GM21367 (cell line): ENCODE results near the gene PIRT.
"Not testable (repeated sequence)": the region's sequence is repeated elsewhere in the genome, so short reads cannot be mapped to it uniquely, and the experiment has no call there.

Experiments
- ATAC-seq: cut with Tn5 transposase; IDR thresholded peaks from one replicate; pipeline ENCODE4 v1.9.1; 2021; ENCODE audit not compliant: unreplicated experiment

The PIRT gene

DNA sequence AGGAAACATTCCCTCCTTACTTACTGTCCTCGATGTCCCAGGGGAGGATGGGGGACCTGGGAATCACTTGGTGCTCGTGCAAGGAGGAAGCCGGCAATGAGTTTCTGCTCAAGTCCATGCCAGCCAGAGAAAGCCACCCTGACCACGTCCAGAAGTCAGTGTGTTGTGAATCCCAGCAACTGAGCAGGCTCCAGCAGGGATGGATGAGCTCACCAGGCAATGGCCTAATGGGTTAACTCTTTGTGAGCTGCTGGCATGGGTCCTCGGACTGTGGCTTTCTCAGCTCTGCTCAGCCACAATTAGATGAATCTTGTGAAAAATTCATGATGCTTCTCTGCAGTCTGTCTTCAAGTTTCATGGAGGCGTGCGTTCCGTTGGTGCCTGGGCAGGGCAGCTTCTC lies at the start of gene PIRT:
Gene PIRT (minus strand): TSS at position 167 of the 400 bp plus-strand sequence. CDS start 12,442 bp downstream, outside the sequence.
- ATAC-seq, result no peak

DNA sequence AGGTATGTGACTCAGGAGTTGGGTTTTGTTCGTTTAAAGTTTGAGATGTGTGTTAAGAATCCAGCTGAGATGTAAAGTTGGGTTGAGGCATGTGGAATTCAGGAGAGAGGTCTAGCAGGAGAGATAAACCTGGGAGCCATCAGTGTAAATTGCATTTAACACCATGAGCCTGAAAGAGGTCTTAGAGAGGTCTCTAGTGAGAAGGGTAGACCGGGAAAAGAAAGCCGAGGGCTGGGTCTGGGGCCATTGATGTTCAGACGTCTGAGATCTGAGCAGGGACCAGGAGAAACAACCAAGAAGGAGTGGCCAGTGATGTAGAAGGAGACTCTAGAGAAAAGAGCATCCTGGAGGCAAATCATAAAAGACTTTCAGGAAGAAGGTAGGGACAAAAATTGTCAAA lies 44.1 kb upstream of the PIRT start:
- ATAC-seq, result no peak

- no peak for ATAC-seq
Observed at GRCh38 chr17:10879190-10879836, 41.4 kb upstream of the PIRT start.

- no peak for ATAC-seq
Observed at GRCh38 chr17:10875984-10876555, 38.2 kb upstream of the PIRT start.

DNA sequence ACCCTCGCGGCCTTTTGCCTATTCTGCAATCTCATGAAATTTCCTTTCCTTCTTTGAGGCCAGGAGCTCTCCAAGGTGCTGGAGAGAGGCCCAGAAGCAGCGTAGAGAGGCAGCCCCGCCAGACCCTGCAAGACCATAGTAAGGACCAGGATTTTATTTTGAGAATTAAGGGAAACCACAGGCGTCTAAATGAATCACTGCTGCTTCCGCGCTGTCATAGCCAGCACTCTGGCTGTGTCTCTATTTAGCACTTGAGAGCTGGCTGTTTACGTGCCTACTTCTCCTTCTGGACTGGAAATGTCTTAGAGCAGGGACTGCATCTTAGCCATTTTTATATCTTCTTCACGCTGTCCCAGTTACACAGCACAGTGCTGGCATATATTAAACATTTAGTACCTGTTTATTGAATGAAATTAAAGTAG lies 37.6 kb upstream of the PIRT start:
- no peak for ATAC-seq

DNA sequence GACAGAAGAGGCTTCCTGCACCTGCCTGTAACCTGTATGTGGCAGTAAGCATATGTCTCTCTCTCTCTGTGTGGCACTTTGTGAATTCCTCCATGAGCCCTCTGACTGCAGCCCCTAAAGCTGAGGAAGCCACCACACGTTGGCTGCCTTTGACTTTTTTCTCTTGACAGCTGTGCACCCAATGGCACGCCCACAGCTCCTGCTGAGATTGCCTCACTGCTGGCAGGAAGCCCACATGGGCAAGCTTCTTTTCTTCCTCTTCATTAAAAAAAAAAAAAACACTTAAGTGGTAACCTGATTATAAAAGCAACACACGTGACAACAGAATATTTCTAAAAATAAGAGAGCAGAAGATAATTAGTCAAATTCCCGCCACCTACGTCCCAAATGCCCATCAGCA lies 34.0 kb upstream of the PIRT start:
- ATAC-seq, result no peak

DNA sequence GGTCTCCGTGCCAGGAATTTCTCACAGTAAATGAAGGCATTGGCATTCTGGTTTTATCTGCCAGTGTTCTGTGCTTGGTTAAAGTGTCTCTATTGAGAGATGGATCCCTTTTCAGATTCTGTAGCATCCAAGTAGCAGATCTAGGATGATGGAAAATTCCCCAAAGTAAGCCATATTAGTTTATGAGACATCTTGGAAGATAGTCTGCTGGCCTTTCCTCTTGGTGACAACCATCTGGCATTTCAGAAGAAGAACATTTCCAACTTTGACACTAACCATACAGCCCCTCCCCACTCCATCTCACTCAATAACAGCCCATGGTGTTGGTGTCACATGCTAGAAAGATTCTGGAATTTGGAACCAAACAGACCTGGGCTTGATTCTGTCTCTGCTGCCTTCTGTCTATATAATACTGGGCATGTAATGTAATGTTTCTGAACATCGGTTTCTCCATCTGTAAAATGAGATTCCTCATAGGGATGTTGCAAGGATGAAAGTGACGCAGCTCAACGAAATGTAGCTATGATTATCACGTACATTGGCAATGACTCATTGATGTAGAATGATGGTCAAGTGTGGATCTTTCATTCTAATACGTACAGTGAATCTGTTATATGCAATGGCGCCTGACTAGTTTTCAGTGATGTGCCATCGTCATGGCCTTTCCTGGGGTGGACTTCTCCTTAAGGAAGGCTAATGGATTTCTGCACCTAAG lies 32.6 kb upstream of the PIRT start:
- ATAC-seq, result no peak

DNA sequence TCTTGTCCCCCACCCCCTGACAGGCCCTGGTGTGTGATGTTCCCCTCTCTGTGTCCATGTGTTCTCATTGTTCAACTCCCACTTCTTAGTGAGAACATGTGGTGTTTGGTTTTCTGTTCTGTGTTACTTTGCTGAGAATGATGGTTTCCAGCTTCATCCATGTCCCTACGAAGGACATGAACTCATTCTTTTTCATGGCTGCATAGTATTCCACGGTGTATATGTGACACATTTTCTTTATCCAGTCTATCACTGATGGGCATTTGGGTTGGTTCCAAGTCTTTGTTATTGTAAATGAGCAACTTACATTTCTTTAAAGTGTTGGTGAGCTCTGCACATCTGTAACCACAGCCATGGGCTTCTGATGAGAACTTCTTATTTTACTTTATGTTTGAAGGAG lies 30.9 kb upstream of the PIRT start:
- ATAC-seq, result not testable (repeated sequence)

DNA sequence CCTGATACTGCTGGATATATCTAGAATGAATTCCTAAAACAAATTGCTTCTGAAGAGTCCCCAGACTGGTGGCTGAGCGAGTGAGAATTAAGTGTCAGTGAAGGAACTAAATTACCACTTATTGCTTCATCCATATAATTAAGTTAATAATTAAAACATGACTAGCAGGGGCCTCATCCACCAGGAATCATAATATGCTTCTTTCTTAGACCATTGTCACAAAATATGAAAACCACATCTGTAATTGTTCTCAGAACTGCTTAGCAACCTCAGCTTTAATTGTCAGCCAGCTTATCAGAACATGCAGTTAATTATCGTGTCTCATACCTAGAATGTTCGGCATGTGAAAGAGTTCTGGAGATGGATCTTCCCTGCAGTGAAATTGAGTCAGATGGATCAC lies 21.2 kb upstream of the PIRT start:
- no peak for ATAC-seq

GRCh38 chr17:10857976-10858375 lies 20.1 kb upstream of the PIRT start:
- no peak for ATAC-seq

DNA sequence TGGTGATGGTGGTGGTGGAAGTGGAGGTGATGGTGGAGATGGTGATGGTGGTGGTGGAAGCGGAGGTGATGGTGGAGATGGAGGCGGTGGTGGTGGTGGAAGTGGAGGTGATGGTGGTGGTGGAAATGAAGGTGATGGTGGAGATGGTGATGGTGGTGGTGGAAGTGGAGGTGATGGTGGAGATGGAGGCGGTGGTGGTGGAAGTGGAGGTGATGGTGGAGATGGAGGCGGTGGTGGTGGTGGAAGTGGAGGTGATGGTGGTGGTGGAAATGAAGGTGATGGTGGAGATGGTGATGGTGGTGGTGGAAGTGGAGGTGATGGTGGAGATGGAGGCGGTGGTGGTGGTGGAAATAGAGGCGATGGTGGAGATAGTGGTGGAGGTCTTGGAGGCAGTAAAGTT lies 8.7 kb upstream of the PIRT start:
- not testable (repeated sequence) for ATAC-seq

DNA sequence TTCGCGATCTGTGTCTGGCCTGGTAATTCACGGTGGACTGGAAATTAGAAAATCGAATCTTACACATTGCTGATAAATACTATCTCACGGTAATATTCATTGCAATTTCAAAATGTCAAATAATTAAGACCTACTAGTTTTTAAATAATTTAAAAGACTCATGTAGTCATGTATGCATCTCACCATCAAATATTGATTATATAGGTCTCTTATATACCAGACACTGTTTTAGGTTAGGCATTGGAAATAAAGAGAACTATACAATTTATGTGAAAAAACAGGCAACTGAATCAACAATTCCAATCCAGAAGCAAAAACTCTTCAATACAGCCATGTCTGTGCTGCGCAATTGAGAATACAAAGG lies 7.5 kb upstream of the PIRT start:
- ATAC-seq, result no peak

DNA sequence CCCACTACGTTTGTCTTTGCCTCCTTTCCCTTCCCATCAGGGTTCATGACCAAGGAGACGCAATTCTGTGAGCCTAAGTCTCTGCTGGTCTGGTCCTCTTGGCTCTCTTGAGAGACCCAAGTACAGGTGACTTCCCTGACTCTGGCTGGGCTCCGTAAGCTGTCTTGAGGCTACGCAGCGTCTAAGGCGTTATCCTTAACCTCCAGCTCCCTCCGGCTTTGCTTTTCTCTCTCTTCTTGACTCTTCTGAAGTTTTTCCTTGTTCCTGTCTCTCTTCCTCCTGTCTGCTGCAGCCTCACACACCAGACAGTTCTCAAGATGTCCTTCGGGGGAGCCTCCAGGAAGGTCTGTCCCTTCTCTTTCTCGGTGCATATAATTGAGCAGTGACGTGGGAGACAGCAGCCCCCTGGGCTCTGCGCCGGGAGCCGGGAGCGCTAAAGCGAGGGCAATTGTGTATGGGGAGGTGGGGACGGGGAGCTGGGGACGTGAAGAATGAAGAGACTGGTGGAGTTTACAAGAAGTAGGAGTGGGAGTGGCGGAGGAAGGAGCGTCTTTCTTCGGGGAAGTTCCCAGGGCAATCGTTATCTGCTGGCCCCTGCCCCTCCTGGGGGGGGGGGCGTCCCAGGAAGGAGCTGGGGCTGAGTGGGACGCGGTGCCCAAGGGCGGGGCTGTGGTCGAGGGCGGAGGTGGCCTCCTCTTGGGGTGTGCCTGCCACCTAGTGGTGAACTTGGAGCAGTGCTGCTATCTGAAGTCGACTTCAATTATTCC lies 6.9 kb upstream of the PIRT start:
- ATAC-seq, result peak; percentile 90

DNA sequence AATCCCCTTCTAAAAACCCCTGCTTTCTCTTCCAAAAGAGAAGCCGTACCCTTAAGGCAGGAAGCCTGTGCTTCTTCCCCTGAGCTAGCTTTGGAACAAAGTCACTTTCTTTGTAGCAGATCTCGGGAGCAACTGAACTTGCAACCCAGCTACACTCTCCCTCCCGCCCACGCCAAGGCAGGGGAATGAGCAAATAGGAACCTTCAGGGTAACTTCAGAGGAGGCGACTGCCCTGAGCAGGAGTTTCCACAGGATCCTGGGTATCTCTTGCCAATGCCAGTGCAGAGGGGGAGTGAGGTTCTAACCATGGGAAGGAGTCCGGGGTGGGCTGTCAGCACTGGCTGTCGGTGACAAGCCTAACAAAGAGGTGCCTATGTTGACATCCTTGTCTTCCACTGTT lies 5.9 kb upstream of the PIRT start:
- no peak for ATAC-seq

DNA sequence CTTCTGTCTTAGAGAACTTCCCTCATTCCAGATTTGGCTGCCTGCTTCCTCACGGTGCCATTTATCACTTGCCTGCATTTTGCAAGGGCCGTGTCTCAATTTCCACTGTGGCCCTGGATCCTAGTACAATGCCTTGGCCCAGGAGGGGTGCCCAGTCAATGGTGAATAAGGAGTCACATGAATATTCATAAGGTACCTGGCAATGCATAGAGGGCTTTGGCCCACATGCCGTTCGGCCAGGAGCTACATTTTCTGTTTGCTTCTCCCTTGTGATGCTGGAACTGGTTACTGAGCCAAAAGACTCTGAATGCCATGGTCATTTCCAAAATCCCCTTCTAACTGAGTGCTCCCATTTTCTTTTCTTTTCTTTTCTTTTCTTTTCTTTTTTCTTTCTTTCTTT lies 4.8 kb upstream of the PIRT start:
- no peak for ATAC-seq

DNA sequence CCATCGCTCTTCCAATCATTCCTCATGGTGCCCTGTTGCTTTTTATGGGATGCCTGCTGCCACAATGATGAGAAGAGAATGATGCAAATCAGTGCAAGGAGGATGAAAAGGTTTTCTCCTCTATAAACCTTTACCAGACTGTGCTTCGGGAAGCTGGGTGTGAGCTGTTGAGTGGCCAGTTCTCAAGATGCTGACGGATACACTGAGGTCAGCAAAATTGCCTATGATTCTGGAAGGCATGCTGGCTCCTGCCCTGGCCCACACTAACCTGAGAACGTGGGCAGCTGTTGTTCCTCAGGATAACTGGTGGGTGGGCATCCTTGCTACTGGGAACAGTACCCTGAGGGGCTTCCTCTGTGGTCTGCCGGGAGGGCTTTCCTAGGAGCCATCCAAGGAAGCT lies 795 bp upstream of the PIRT start:
- no peak for ATAC-seq

- no peak for ATAC-seq
Observed at GRCh38 chr17:10836966-10837590, 809 bp downstream of the PIRT start.

DNA sequence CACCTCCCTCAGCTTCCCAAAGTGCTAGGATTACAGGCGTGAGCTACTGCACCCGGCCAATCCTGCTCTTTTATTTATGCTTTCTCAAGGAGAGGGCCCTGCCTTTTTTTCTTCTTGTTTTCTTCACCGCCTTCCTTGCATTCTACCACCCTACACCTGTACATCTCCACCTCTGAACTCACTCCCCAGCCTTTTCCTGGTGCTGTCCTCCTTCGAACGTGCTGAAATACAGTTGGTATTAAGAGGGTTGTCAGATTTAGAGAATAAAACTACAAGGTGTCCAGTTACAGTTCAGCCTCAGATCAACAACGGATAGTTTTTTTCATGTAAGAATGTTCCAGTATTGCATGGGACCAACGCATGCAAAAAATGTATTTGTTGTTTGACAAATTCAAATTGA lies 1.7 kb downstream of the PIRT start:
- no peak for ATAC-seq

- no peak for ATAC-seq
Observed at GRCh38 chr17:10831696-10832095, 6.2 kb downstream of the PIRT start.

DNA sequence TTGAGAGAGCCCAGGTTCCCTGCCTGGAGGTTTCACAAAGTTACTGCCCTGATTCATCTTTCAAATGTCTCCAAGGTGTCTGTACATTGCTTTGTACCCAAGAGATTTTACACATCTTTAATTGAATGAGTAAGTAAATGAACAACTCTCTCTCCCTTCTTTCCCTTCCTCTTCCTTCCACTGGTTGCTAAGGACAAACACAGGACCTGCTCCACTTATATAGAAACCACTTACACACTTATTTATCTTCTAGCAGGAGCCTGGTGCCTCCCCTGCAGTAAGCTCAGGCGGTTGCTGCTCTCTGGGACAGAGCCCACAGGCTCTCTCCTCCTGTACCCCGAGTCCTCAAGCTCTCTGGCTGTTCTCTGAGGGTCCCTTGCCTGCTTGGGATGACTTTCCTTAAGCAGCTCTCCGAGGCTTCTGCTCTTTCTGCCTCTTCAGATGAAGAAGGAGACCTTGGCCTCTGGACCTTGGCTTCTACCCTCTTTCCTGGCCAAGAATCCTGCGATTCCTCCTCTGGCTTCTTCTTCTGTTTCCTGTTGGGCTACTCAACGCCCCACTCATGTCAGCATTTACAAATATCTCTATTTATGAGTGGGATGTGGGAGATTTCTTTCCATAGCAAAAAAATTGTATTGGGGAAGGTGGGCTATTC lies 9.9 kb downstream of the PIRT start:
- ATAC-seq, result no peak

DNA sequence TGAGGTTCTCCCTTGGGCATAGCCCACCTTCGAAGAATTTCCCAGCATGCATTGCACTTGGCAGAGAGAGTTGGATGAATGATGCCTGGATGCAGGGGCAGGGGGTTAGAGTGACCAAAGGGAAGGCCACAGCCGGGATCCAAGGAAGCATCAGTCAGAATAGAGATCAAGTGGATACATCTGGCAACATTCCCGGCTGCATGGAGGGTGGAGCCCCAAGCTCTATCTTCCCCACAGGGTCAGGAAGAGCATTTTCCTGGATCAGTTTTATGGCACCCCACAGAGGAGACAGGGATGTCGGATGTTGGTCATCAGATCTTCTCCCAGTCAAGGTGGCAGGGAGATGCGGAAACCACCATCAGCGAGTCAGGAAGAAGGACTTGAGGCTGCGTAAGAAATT lies 13.0 kb downstream of the PIRT start:
- ATAC-seq, result no peak
